Endothelial cell of hepatic sinusoid (primary cell): ENCODE data around the gene SERPINB3.
"Not testable (repeated sequence)": the region's sequence is repeated elsewhere in the genome, so short reads cannot be mapped to it uniquely, and the experiment has no call there.

Source experiments
- in situ Hi-C: cut with HindIII; loops from 2 replicates; pipeline ENCODE4 v1.10.0; 2017; ENCODE audit warnings: low sequenced_read_pairs

The SERPINB3 gene

GRCh38 chr18:63661750-63662149 is at the start of gene SERPINB3:
SERPINB3 (minus strand) TSS chr18:63661893; CDS start chr18:63661216, 677 bp downstream.
- in situ Hi-C loops, result not testable (repeated sequence)

GRCh38 chr18:63708650-63709049 is 47.0 kb upstream of the SERPINB3 start:
- in situ Hi-C loops, result no loop called here

GRCh38 chr18:63707816-63708215 is 46.1 kb upstream of the SERPINB3 start:
- in situ Hi-C loops, result no loop called here

- in situ Hi-C loops, result no loop called here
These were observed 43.7 kb upstream of the SERPINB3 start for GRCh38 chr18:63705401-63705800.

GRCh38 chr18:63702660-63703059 is 41.0 kb upstream of the SERPINB3 start, which contains the start of gene SERPINB11:
SERPINB11 (plus strand) TSS chr18:63702960; CDS start chr18:63710194, 7,234 bp downstream.
- in situ Hi-C loops, result no loop called here

- in situ Hi-C loops, result no loop called here
These were observed 40.3 kb upstream of the SERPINB3 start for GRCh38 chr18:63701952-63702351.

- in situ Hi-C loops, result no loop called here
These were observed 38.8 kb upstream of the SERPINB3 start for GRCh38 chr18:63700501-63700900.

GRCh38 chr18:63697097-63697660 is 35.5 kb upstream of the SERPINB3 start:
- in situ Hi-C loops, result no loop called here

GRCh38 chr18:63689064-63689463 is 27.4 kb upstream of the SERPINB3 start:
- in situ Hi-C loops, result no loop called here

GRCh38 chr18:63686871-63687270 is 25.2 kb upstream of the SERPINB3 start:
- in situ Hi-C loops, result no loop called here

- in situ Hi-C loops, result loop anchor here (5.0 kb wide), 1 partner anchor 48 kb away; no protein-coding TSS in a partner anchor
These were observed 23.0 kb upstream of the SERPINB3 start for GRCh38 chr18:63684718-63685117.

GRCh38 chr18:63683890-63684289 is 22.2 kb upstream of the SERPINB3 start:
- in situ Hi-C loops, result loop anchor here (5.0 kb wide), 1 partner anchor 48 kb away; no protein-coding TSS in a partner anchor

- in situ Hi-C loops, result loop anchor here (5.0 kb wide), 1 partner anchor 49 kb away; no protein-coding TSS in a partner anchor
These were observed 21.5 kb upstream of the SERPINB3 start for GRCh38 chr18:63683152-63683551.

GRCh38 chr18:63681449-63682340 is 20.0 kb upstream of the SERPINB3 start:
- in situ Hi-C loops, result loop anchor here (5.0 kb wide), 1 partner anchor 51 kb away; no protein-coding TSS in a partner anchor

GRCh38 chr18:63679820-63680606 is 18.3 kb upstream of the SERPINB3 start:
- in situ Hi-C loops, result loop anchor here (5.0 kb wide), 1 partner anchor 52 kb away; no protein-coding TSS in a partner anchor

GRCh38 chr18:63677500-63678225 is 16.0 kb upstream of the SERPINB3 start:
- in situ Hi-C loops, result no loop called here

- in situ Hi-C loops, result no loop called here
These were observed 15.0 kb upstream of the SERPINB3 start for GRCh38 chr18:63676526-63677323.

- in situ Hi-C loops, result no loop called here
These were observed 2.9 kb upstream of the SERPINB3 start for GRCh38 chr18:63664571-63664970.

GRCh38 chr18:63658920-63659319 is 2.8 kb downstream of the SERPINB3 start:
- in situ Hi-C loops, result not testable (repeated sequence)
